Measurements from ENCODE around the gene SH3PXD2A. TPM values are rescaled to one million over a fixed set of nuclear protein-coding genes. Genes with fewer than 3 reads are reported as not detected.

The SH3PXD2A gene
- total and polyA plus RNA-seq, 9 of the 15 experiments (the other 6 are each of a cell fraction or from before 2014, with no cell fraction given): 0.41 to 9.3 (median 2.5) TPM

GRCh38 chr10:103859161-103860086, 4.0 kb upstream of the SH3PXD2A start:
- WGBS (ENCODE audit: insufficient coverage, low coverage, missing lambda C conversion rate): 23% methylated on average over 13 of the region's 15 CpGs
- H3K79me2 ChIP-seq (ENCODE audit: control insufficient read depth, insufficient read depth, low read length): no peaks in the 10 kb centered on the region
- H3K9ac ChIP-seq (ENCODE audit: insufficient read depth in 1 of 2, low read depth in 2 of 2, low read length in 2 of 2): no peak overlapping the region
- H3K27ac ChIP-seq (ENCODE audit: extremely low read depth, low read depth, low read length): no peak overlapping the region
- H3K27me3 ChIP-seq (ENCODE audit: control insufficient read depth in 2 of 2, insufficient read depth in 2 of 2, low read length in 2 of 2): peaks cover under 1 to 14% of the 10 kb centered on the region in 2 experiments
- intact Hi-C loops (cut with micrococcal nuclease) (loop anchor here (1.0 to 5.0 kb wide), 3 partner anchors 127 to 262 kb away; no protein-coding TSS in a partner anchor), in situ Hi-C loops (cut with MboI) (loop anchor here (25.0 kb wide), 1 partner anchor 272 kb away; no protein-coding TSS in a partner anchor)
- H3K9me1 ChIP-seq (ENCODE audit: control insufficient read depth, insufficient read depth, low read length): no peaks in the 10 kb centered on the region
- H3K36me3 ChIP-seq (ENCODE audit: control insufficient read depth, insufficient read depth, low read length): no peaks in the 10 kb centered on the region
- BruUV-seq (replicated peaks): no TSS peak
- H4K20me1 ChIP-seq (replicated peaks; ENCODE audit: control insufficient read depth, insufficient read depth, low read length): no peaks in the 10 kb centered on the region
- peaks cover 0 to 7% of the 10 kb centered on the region in 2 experiments; a peak in 1 of 5 replicates for H3K4me1 ChIP-seq (replicated peaks in 1 of 2; ENCODE audit: control insufficient read depth in 2 of 2, insufficient read depth in 2 of 2, low read length in 2 of 2)
- no peak overlapping the region for H2AFZ ChIP-seq (ENCODE audit: low read depth, low read length)
- ChIA-PET POLR2A (no interaction called here), CTCF (ENCODE audit: low intra/inter-chr PET ratio) (interaction anchor here (0.5 to 3.8 kb wide), 4 partner anchors 12 to 267 kb away, joined by 3 to 45 read pairs (median 3); no protein-coding TSS in a partner anchor)
- peak; percentile 20 to 57 (median 36) for DNase-seq (ENCODE audit: extremely low read depth in 1 of 4, low spot score in 3 of 4)
- FAIRE-seq: peak; percentile 82
- H3K4me2 ChIP-seq (ENCODE audit: insufficient read depth, low read length): no peak overlapping the region
- no peak overlapping the region for H3K4me3 ChIP-seq
- peak; percentile 95 for ATAC-seq
- H3K9me3 ChIP-seq (replicated peaks; ENCODE audit: control insufficient read depth, insufficient read depth, low read depth, low read length): no peaks in the 10 kb centered on the region
- TF ChIP-seq YY1 (IDR thresholded peaks at IDR 0.05; ENCODE audit: borderline replicate concordance in 1 of 3, control insufficient read depth in 1 of 3, extremely low read depth in 1 of 3, insufficient read depth in 3 of 3, insufficient read length in 1 of 3, insufficient replicate concordance in 2 of 3, low read depth in 1 of 3, low read length in 2 of 3) (no peak), NONO (IDR thresholded peaks at IDR 0.05; ENCODE audit: low read depth in 2 of 2, low read length in 1 of 2) (no peak), GATA2 (CRISPR knock-in tag; IDR thresholded peaks at IDR 0.05) (no peak), SMC3 (conservative IDR thresholded peaks at IDR 0.05; ENCODE audit: insufficient read depth, low read depth, low read length) (peak; percentile 52; the same call in 1 of the 2 replicates), ZNF583 (CRISPR knock-in tag; IDR thresholded peaks at IDR 0.05) (no peak), POLR2G (IDR thresholded peaks at IDR 0.05; ENCODE audit: low read depth, low read length) (no peak), RNF2 (IDR thresholded peaks at IDR 0.05) (no peak), PTBP1 (IDR thresholded peaks at IDR 0.05; ENCODE audit: low read depth, low read length) (no peak), RBM17 (IDR thresholded peaks at IDR 0.05; ENCODE audit: borderline replicate concordance, low read depth, low read length) (no peak)
- TF ChIP-seq, protein P1, sequence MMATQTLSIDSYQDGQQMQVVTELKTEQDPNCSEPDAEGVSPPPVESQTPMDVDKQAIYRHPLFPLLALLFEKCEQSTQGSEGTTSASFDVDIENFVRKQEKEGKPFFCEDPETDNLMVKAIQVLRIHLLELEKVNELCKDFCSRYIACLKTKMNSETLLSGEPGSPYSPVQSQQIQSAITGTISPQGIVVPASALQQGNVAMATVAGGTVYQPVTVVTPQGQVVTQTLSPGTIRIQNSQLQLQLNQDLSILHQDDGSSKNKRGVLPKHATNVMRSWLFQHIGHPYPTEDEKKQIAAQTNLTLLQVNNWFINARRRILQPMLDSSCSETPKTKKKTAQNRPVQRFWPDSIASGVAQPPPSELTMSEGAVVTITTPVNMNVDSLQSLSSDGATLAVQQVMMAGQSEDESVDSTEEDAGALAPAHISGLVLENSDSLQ (IDR thresholded peaks at IDR 0.05): no peak
- TF ChIP-seq, protein P2, sequence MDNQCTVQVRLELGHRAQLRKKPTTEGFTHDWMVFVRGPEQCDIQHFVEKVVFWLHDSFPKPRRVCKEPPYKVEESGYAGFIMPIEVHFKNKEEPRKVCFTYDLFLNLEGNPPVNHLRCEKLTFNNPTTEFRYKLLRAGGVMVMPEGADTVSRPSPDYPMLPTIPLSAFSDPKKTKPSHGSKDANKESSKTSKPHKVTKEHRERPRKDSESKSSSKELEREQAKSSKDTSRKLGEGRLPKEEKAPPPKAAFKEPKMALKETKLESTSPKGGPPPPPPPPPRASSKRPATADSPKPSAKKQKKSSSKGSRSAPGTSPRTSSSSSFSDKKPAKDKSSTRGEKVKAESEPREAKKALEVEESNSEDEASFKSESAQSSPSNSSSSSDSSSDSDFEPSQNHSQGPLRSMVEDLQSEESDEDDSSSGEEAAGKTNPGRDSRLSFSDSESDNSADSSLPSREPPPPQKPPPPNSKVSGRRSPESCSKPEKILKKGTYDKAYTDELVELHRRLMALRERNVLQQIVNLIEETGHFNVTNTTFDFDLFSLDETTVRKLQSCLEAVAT (IDR thresholded peaks at IDR 0.05): no peak
- TF ChIP-seq, protein P3, sequence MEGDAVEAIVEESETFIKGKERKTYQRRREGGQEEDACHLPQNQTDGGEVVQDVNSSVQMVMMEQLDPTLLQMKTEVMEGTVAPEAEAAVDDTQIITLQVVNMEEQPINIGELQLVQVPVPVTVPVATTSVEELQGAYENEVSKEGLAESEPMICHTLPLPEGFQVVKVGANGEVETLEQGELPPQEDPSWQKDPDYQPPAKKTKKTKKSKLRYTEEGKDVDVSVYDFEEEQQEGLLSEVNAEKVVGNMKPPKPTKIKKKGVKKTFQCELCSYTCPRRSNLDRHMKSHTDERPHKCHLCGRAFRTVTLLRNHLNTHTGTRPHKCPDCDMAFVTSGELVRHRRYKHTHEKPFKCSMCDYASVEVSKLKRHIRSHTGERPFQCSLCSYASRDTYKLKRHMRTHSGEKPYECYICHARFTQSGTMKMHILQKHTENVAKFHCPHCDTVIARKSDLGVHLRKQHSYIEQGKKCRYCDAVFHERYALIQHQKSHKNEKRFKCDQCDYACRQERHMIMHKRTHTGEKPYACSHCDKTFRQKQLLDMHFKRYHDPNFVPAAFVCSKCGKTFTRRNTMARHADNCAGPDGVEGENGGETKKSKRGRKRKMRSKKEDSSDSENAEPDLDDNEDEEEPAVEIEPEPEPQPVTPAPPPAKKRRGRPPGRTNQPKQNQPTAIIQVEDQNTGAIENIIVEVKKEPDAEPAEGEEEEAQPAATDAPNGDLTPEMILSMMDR (IDR thresholded peaks at IDR 0.05 in 2 of 3, conservative IDR thresholded peaks at IDR 0.05 in 1 of 3; ENCODE audit: insufficient read depth in 2 of 3, low read depth in 1 of 3, low read length in 3 of 3): peak; percentile 53 to 69 (median 67)

Data from K562 (cell line).